ENCODE data around the gene SOX8.

SOX8 gene

GRCh38 chr16:959232-960040 lies 22.1 kb upstream of the SOX8 start:
- FAIRE-seq, result no peak

GRCh38 chr16:962366-962765 lies 19.2 kb upstream of the SOX8 start:
- no peak for FAIRE-seq

DNA sequence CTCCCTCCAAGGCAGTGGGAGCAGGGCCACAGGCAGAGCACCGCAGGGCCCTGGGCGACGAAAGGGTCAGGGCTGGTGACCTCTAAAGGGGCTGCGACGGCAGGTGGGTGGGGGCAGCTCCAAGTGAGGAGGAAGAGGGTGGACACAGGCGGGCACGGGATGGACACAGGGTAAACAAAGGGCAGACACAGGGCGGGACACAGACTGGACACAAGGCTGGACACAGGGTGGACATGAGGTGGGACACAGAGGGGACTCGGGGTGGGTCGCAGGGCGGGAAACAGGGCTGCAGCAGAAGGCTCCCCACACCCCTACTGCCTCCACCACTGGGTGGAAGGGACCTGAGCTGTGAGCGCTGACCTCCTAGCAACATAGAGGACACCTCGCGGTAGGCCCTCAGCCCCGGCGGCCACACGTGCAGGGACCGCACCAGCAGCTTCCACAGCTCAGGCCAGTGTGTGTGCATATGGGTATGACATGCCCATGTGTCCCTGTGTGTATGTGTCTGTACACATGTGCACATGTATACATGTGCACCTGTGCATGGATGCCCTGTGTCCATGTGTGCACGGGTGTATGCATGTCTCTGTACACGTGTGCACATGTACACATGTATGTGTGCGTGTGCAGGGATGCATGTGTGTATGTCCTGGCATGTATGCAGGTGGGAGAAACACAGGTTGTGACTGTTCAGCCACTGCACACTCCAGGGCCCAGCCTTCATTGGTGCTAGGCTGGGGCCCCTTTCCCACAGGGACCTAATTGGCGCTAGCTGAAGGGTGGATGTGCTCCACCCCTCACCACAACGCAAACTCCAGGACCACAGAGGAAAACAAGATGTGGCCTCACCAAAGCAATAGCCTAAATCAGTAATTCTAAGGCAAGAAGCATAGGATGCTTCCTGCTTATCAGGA lies 18.4 kb upstream of the SOX8 start:
- no peak for FAIRE-seq

DNA sequence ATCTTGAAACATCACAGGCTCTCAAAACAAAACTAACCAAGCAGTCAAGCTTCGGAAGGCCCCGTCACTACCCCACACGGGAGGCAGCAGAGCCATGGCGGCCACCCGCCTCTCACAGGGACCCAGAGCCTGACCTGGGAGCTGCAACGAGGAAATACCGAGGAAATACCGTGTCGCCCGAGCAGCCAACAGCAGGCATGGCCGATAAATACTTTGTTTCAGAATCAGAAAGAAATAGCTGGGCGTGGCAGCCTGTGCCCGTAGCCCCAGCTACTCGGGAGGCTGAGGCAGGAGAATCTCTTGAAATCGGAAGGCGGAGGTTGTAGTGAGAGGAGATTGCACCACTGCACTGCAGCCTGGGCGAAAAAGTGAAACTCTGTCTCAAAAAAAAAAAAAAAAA lies 17.7 kb upstream of the SOX8 start:
- FAIRE-seq, result no peak

- no peak for FAIRE-seq
Observed at GRCh38 chr16:964356-965035, 17.1 kb upstream of the SOX8 start.

DNA sequence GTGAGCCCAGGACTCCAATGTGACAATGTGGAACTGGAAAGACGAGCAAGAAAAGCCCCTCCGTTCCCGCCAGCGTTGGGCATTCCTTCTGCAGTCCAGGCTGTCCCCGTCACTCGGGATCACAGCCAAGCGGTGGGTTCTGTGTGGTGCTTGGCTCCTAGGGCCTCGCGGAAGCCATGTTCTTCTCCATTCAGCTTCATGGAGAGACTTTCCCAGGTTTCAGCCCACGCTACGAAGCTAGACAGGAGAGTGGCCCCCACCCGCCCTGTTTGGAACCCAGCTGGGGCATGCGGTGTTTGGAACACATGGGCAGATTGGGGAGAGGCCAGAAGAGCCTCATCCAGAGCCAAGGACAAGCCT lies 16.6 kb upstream of the SOX8 start:
- FAIRE-seq, result no peak

DNA sequence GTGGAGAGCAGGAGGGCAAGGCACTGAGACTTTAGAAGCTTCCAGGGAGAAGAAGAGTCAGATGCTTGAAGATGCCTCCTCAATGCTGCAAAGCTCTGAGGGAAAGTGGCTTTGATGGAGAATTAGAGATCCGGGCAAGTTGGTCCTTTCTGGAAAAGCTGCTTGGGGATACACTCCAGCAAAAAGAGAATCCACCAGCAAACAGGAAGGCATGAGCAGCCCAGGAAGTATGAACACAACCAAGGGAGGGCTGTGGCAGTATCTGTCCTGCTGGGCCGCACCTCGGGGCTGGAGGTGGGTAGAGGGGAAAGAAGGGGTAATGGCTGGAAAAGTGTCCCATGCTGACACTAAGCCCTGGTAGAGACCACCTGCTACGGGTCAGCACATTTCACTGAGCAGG lies 16.1 kb upstream of the SOX8 start:
- FAIRE-seq, result no peak

DNA sequence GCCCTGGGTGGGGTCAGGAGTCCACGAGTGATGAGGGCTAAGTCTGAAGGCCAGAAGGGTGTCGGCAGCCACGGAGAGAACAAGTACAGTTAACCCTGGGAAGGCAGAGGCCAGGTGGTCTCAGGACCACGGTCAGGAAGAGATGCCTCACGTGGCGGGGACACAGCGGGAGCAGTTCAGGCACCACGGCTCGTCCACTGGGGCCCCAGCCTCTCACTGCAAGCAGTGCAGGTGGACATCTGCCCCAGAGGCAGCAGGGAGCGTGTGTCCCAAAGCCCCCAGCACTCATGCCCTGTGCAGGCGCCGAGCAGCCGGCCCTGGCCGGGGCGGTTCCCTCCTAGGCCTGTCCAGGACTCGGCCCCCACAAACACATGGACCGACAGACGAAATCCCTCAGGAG lies 15.5 kb upstream of the SOX8 start:
- no peak for FAIRE-seq

DNA sequence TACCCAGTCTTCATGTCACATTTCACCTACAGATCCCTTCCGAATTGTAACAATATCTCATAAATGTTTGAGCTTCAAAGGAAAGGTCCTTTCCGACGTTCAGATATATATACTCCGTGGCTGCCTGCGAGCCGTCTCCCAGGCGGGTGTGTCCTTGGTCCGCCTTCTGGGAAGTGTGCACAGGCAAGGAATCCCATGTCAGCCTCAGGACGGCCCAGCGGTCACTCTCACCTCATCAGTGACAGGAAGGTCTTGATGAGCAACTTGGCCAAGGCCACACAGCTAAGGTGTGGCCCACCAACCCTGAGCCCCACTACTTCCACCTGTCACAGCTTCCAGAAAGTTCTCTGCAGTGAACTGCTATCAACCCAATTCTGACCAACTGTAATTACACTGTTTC lies 15.1 kb upstream of the SOX8 start:
- no peak for FAIRE-seq

- no peak for FAIRE-seq
Observed at GRCh38 chr16:967077-967541, 14.5 kb upstream of the SOX8 start.

GRCh38 chr16:967546-968295 lies 13.8 kb upstream of the SOX8 start:
- FAIRE-seq, result no peak

DNA sequence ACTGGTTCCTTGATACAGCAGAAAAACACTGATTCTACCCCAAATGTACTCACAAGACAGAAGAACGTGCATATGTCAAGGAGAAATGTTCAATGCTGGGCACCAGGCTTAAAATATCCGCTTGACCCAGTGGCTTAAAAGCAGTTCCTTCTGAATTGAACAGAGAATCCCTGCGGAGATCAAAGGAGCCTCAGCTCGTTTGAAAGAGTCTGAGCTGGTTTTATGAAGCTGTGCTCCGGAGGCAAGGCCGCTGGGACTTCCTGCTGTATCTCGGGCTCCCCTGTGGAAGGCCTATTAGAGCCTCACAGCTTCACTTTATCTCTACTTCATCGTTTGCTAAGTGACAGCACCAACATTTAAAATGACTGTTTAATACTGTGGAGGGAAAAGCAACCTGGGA lies 12.9 kb upstream of the SOX8 start:
- FAIRE-seq, result no peak

- no peak for FAIRE-seq
Observed at GRCh38 chr16:969508-970385, 11.8 kb upstream of the SOX8 start.

- no peak for FAIRE-seq
Observed at GRCh38 chr16:970386-970765, 11.2 kb upstream of the SOX8 start.

GRCh38 chr16:970766-971581 lies 10.6 kb upstream of the SOX8 start, which contains the start of gene LMF1:
Gene LMF1 (minus strand): TSS chr16:970984. CDS start chr16:970980, 4 bp downstream.
- FAIRE-seq, result no peak

GRCh38 chr16:971582-971905 lies 10.0 kb upstream of the SOX8 start:
- FAIRE-seq, result no peak

- no peak for FAIRE-seq
Observed at GRCh38 chr16:971981-972315, 9.6 kb upstream of the SOX8 start.

- FAIRE-seq, result no peak
Observed at GRCh38 chr16:972316-973002, 9.1 kb upstream of the SOX8 start.

- no peak for FAIRE-seq
Observed at GRCh38 chr16:973366-973765, 8.2 kb upstream of the SOX8 start.

GRCh38 chr16:974001-974601 lies 7.5 kb upstream of the SOX8 start:
- no peak for FAIRE-seq
